PC-9 (cell line): ENCODE measurements around the gene FUT8. TPM values are rescaled to one million over a fixed set of nuclear protein-coding genes. Genes with fewer than 3 reads are reported as not detected.

ENCODE experiments used
- BruUV-seq: library from RNA; stranded (reverse); fragments of 400-500 nt; replicated peaks from 2 replicates; lab custom pipeline; 2021; lab: Mats Ljungman, UMichigan
- CTCF ChIA-PET: fragments of 300-600 bp; sonication (Branson Sonifier 250); formaldehyde crosslinking; loops from one replicate; lab custom pipeline; 2022; ENCODE audit warnings: antibody characterized with exemption; lab: Charles Lee
- POLR2A ChIA-PET: fragments of 300-600 bp; sonication (Branson Sonifier 250); formaldehyde crosslinking; loops from one replicate; lab custom pipeline; 2022; ENCODE audit warnings: antibody characterized with exemption; ENCODE audit not compliant: unreplicated experiment; lab: Charles Lee
- DNase-seq, 2 experiments: peaks; one replicate each; pipeline versions ENCODE4 v3.0.0 to v3.0.0-alpha.2; 2015 to 2022; ENCODE audit warnings: mixed read lengths in 1 of 2
- H2AFZ ChIP-seq: fragments of 200-600 bp; sonication (generic); 2 replicates; pipeline ENCODE4 v1.8.1; 2017; ENCODE audit warnings: antibody characterized with exemption
- H3F3A ChIP-seq: fragments of 200-600 bp; sonication (generic); 2 replicates; pipeline ENCODE4 v1.8.1; 2017; ENCODE audit warnings: antibody characterized with exemption, mild to moderate bottlenecking, low read depth; ENCODE audit not compliant: insufficient read depth
- H3K27ac ChIP-seq: fragments of 200-600 bp; sonication (generic); 2 replicates; pipeline ENCODE4 v1.6.1; 2016; ENCODE audit warnings: mixed run types
- H3K27me3 ChIP-seq: fragments of 200-600 bp; sonication (generic); 2 replicates; pipeline ENCODE4 v1.6.1; 2016; ENCODE audit warnings: low read depth, mixed run types; ENCODE audit not compliant: insufficient read depth
- H3K36me3 ChIP-seq: fragments of 200-600 bp; sonication (generic); 2 replicates; pipeline ENCODE4 v1.6.1; 2016; ENCODE audit warnings: low read depth, mixed run types
- H3K4me1 ChIP-seq: fragments of 200-600 bp; sonication (generic); replicated peaks from 2 replicates; pipeline ENCODE4 v1.6.1; 2016; ENCODE audit warnings: mixed run types; ENCODE audit not compliant: insufficient read depth
- H3K4me2 ChIP-seq: fragments of 200-600 bp; sonication (generic); 2 replicates; pipeline ENCODE4 v1.6.1; 2017; ENCODE audit warnings: mixed run types
- H3K4me3 ChIP-seq: fragments of 200-600 bp; sonication (generic); 2 replicates; pipeline ENCODE4 v1.6.1; 2016; ENCODE audit warnings: mixed run types
- H3K79me2 ChIP-seq: fragments of 200-600 bp; sonication (generic); 2 replicates; pipeline ENCODE4 v1.6.1; 2017; ENCODE audit warnings: low read depth, mixed run types
- H3K9me2 ChIP-seq: fragments of 200-600 bp; sonication (generic); 2 replicates; pipeline ENCODE4 v1.8.1; 2017; ENCODE audit warnings: mild to moderate bottlenecking; ENCODE audit not compliant: insufficient read depth
- H3K9me3 ChIP-seq: fragments of 200-600 bp; sonication (generic); 2 replicates; pipeline ENCODE4 v1.8.1; 2016; ENCODE audit warnings: low read depth; ENCODE audit not compliant: insufficient read depth
- H4K20me1 ChIP-seq: fragments of 200-600 bp; sonication (generic); 2 replicates; pipeline ENCODE4 v1.8.1; 2017; ENCODE audit not compliant: insufficient read depth
- EZH2 ChIP-seq: fragments of 200-600 bp; sonication (generic); IDR thresholded peaks from 2 replicates; pipeline ENCODE4 v1.8.0; 2017; ENCODE audit warnings: antibody characterized with exemption, low read depth
- intact Hi-C: fragments of 100-400 bp; cut with micrococcal nuclease; formaldehyde crosslinking; loops from one replicate; pipeline ENCODE4 v1.10.0; 2022; ENCODE audit not compliant: unreplicated experiment
- total RNA-seq: library from RNA; stranded (reverse); gene quantifications from 2 replicates; pipeline ENCODE4 v1.2.3, GENCODE V29; 2021
- TF ChIP-seq, protein P1 (sequence below): fragments of 200-600 bp; sonication (generic); conservative IDR thresholded peaks from 2 replicates; pipeline ENCODE4 v1.6.1; 2017; ENCODE audit warnings: mixed run types, antibody characterized with exemption, mild to moderate bottlenecking, moderate library complexity

The FUT8 gene
- total RNA-seq, 1 experiment from 2014 or later: 134 TPM

DNA sequence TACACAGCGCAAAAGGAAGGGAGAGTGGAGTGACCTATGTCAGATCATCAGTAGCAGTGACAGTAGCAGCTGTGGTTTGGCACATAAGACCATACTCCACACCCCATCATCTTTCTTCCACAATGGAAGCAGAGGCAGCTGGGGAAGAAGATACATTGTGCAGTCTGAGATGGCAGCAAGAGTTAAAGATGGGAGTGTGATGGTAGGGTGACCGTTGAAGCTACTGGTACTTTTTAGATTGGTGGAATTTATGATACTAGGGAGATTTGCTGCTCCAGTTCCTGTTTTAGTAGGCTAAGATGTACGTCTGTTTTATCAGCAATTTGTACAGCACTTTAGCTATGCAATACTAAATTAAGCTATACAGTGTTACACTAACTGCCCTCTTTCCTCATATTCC is 291.0 kb downstream of the FUT8 start:
- 0 out of 2 replicates have a peak, but pooled peaks cover 7% of the 10 kb centered on the region for H3K9me3 ChIP-seq

DNA sequence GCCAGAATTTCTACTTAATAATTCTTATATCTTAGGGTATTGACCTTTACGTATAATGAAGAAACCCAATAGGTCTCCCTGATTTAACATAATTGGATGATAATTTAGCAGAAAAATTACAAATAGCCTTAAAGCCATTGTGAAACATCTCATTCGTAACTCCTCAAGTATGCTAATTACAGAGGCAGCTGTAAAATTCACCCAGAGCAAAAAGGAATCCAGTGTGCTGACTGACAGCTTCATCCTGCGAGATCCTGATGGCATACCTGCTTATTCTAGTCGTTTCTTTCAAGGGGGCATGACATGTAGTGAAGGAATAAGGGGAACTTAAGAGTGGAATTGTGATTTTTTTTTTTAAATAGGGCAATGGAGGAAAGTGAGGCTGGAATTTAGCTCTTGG is 291.5 kb downstream of the FUT8 start:
- 0 out of 2 replicates have a peak, but pooled peaks cover 7% of the 10 kb centered on the region for H3K9me3 ChIP-seq
- no peaks in the 10 kb centered on the region for H3K4me1 ChIP-seq
- H2AFZ ChIP-seq: no peak overlapping the region
- DNase-seq: no peak
- no peak overlapping the region for H3K4me2 ChIP-seq
- peaks cover 17% of the 10 kb centered on the region; the same call in 1 of the 2 replicates for H3K36me3 ChIP-seq
- H3K9me2 ChIP-seq: no peaks in the 10 kb centered on the region
- no peak overlapping the region for H3K27ac ChIP-seq
- H3F3A ChIP-seq: peaks cover 11% of the 10 kb centered on the region; the same call in 1 of the 2 replicates
- BruUV-seq: no TSS peak
- intact Hi-C loops: no loop called here
- H3K4me3 ChIP-seq: no peak overlapping the region
- CTCF ChIA-PET: interaction anchor here (0.5 kb wide), 1 partner anchor 45 kb away, joined by 5 read pairs; no protein-coding TSS in a partner anchor
- peaks cover 17% of the 10 kb centered on the region for H3K79me2 ChIP-seq
- no peaks in the 10 kb centered on the region for H3K27me3 ChIP-seq
- POLR2A ChIA-PET: interaction anchor here (0.7 kb wide), 1 partner anchor 330 kb away, joined by 4 read pairs; no protein-coding TSS in a partner anchor
- TF ChIP-seq, protein P1, sequence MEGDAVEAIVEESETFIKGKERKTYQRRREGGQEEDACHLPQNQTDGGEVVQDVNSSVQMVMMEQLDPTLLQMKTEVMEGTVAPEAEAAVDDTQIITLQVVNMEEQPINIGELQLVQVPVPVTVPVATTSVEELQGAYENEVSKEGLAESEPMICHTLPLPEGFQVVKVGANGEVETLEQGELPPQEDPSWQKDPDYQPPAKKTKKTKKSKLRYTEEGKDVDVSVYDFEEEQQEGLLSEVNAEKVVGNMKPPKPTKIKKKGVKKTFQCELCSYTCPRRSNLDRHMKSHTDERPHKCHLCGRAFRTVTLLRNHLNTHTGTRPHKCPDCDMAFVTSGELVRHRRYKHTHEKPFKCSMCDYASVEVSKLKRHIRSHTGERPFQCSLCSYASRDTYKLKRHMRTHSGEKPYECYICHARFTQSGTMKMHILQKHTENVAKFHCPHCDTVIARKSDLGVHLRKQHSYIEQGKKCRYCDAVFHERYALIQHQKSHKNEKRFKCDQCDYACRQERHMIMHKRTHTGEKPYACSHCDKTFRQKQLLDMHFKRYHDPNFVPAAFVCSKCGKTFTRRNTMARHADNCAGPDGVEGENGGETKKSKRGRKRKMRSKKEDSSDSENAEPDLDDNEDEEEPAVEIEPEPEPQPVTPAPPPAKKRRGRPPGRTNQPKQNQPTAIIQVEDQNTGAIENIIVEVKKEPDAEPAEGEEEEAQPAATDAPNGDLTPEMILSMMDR: no peak
- no peak for TF ChIP-seq EZH2
- H4K20me1 ChIP-seq: no peaks in the 10 kb centered on the region

More for the DNA sequence above, 291.0 kb downstream of the FUT8 start:
- POLR2A ChIA-PET: interaction anchor here (0.7 kb wide), 1 partner anchor 329 kb away, joined by 4 read pairs; no protein-coding TSS in a partner anchor
- intact Hi-C loops: no loop called here
- no peak for TF ChIP-seq EZH2
- TF ChIP-seq, protein P1: no peak
- Histone ChIP-seq H3K4me1 (no peaks in the 10 kb centered on the region), H3K4me3 (no peak overlapping the region), H3F3A (peaks cover 8% of the 10 kb centered on the region; the same call in 1 of the 2 replicates), H3K27me3 (no peaks in the 10 kb centered on the region), H3K9me2 (no peaks in the 10 kb centered on the region), H3K79me2 (peaks cover 17% of the 10 kb centered on the region), H3K27ac (no peak overlapping the region), H3K4me2 (no peak overlapping the region), H3K36me3 (peaks cover 17% of the 10 kb centered on the region; the same call in 1 of the 2 replicates), H4K20me1 (no peaks in the 10 kb centered on the region), H2AFZ (no peak overlapping the region)
- CTCF ChIA-PET: interaction anchor here (0.5 kb wide), 1 partner anchor 44 kb away, joined by 5 read pairs; no protein-coding TSS in a partner anchor
- no TSS peak for BruUV-seq
- DNase-seq: no peak

DNA sequence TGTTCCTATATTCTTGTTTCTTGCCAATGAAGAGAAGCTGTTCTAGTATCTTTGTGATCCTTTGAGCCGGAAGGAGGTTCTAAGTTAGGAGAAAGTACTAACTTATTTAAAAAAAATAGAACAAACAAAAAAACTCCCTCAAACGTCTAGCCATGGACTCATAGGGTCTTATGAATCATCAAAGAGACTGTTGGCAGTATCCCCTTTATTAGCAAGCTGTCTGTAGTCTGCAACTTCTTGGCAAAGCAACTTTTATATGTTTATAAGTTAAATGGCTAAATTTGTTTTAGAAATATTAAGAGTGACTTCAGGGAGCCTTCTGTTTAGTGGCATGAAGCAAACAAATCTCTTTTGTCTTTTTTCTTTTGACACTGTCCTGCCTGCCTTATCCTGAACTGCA is 291.9 kb downstream of the FUT8 start:
- Histone ChIP-seq H4K20me1 (no peaks in the 10 kb centered on the region), H3K9me3 (0 out of 2 replicates have a peak, but pooled peaks cover 7% of the 10 kb centered on the region), H3K4me3 (no peak overlapping the region), H3K36me3 (peaks cover 17% of the 10 kb centered on the region; the same call in 1 of the 2 replicates), H2AFZ (no peak overlapping the region), H3K4me2 (no peak overlapping the region), H3K4me1 (no peaks in the 10 kb centered on the region), H3K9me2 (no peaks in the 10 kb centered on the region), H3K27ac (no peak overlapping the region), H3K79me2 (peaks cover 22% of the 10 kb centered on the region), H3K27me3 (no peaks in the 10 kb centered on the region), H3F3A (peaks cover 11% of the 10 kb centered on the region; the same call in 1 of the 2 replicates)
- no TSS peak for BruUV-seq
- no peak for DNase-seq
- TF ChIP-seq, protein P1: no peak
- TF ChIP-seq EZH2: no peak
- POLR2A ChIA-PET: no interaction called here
- intact Hi-C loops: no loop called here
- CTCF ChIA-PET: no interaction called here
